Measurements from ENCODE around the gene PLXNA4.

DNA sequence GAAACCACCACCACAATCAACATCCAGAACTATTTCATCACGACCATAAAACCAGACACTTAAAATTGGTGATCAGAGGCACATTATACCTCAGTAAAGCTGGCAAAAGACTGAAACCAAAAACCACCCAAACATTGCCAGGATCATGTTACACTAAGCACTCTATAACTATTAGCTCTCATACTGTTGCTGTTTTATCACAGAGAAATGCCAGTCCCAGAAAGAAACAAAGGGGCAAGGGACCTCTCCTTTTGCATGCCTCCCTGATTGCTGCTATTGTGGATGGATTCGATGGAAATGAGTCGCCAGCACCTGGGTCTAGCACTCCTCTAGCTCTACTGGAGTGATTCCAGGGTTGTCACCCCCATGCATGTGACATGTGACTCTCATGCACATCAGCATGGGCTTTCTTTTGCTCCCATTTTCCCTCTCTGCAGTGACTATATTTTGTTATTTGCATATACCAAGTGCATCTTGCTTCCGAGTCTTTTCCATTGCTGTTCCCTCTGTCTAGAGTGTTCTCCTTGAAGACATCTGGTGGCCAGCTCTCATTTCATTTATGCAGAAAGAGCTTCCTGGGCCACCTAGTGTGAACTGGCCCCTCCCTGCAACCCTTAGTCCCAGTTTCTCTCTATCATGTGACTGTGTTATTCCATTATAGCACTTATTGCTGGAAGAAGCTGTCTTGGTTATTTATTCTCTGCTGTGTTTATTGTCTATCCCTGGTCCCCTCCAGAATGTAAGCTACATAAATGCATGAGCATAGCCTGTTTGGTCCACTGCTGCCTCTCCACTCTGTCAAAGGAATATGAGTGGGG, 300.6 kb downstream of the PLXNA4 start:
- TF ChIP-seq EZH2 (IDR thresholded peaks at IDR 0.05; ENCODE audit: insufficient read depth, poor library complexity, severe bottlenecking) (no peak), EZH2phosphoT487 (IDR thresholded peaks at IDR 0.05; ENCODE audit: insufficient read depth, low read depth) (no peak)

Measured in GM23248 (cell line).